GM12892 (cell line): ENCODE results near the gene HLA-DPB1.

Experiments used
- POLR2A ChIP-seq: IDR thresholded peaks from 2 replicates; pipeline ENCODE4 v1.6.1; 2011; ENCODE audit warnings: low read depth, low read length, control low read depth
- POLR2AphosphoS5 ChIP-seq: IDR thresholded peaks from 2 replicates; pipeline ENCODE4 v1.6.1; 2011; ENCODE audit warnings: low read depth, low read length, control low read depth
- TAF1 ChIP-seq: IDR thresholded peaks from 2 replicates; pipeline ENCODE4 v1.6.1; 2011; ENCODE audit warnings: low read depth, mild to moderate bottlenecking, control low read depth, low read length, borderline replicate concordance

DNA sequence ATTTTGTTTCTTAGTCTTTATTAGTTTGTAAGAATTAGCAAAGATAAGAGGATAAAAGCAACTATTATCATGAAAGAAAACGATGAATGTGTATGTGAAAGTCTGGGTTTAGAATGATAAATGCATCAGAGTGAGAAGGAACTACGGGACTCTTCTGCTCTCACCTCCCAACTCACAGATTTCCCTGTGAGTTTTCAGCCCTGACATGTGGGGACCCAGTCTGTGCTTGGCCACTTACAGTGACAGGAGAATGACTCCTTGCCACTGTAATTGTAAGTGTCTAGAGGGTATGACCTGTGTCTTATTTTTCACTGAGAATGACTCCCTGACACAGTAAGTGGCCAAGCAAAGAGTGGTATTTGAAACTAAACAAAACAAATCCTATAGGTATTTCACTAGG lies 4.9 kb upstream of the HLA-DPB1 start:
- TF ChIP-seq POLR2A = peak; percentile 39; the same call in 1 of the 2 replicates
- no peak for TF ChIP-seq TAF1
- TF ChIP-seq POLR2AphosphoS5 = no peak
